K562 (cell line): Measurements from ENCODE around the gene AP1M1. TPM values are rescaled to one million over a fixed set of nuclear protein-coding genes. Genes with fewer than 3 reads are reported as not detected.

Source experiments
- CLOCK ChIP-seq: fragments of 250-450 bp; sonication (Bioruptor Pico); IDR thresholded peaks from 2 replicates; pipeline ENCODE4 v1.4.0; 2020; ENCODE audit warnings: mild to moderate bottlenecking, moderate library complexity, borderline replicate concordance
- LEF1 ChIP-seq: fragments of 450-650 bp; IDR thresholded peaks from 2 replicates; pipeline ENCODE4 v1.6.1; 2016; ENCODE audit warnings: mild to moderate bottlenecking
- MYC ChIP-seq, 2 experiments: fragments of 250-450 bp in 1 of 2; sonication (Bioruptor Pico) in 1 of 2; IDR thresholded peaks; 2 replicates each; pipeline versions ENCODE4 v1.5.1 to v1.6.1; 2012 to 2021; ENCODE audit warnings: low read depth in 2 of 2, borderline replicate concordance in 1 of 2, improper control_type of control experiment in 1 of 2, low read length in 1 of 2, mild to moderate bottlenecking in 1 of 2, moderate library complexity in 1 of 2
- PHF20 ChIP-seq: fragments of 450-650 bp; IDR thresholded peaks from 2 replicates; pipeline ENCODE4 v1.6.1; 2018; ENCODE audit not compliant: partially characterized antibody
- PURB ChIP-seq: sonication (generic); formaldehyde crosslinking; IDR thresholded peaks from 2 replicates; pipeline ENCODE4 v1.9.0; 2021; ENCODE audit warnings: low read depth, mild to moderate bottlenecking, missing genetic modification reagents
- SMARCA5 ChIP-seq: fragments of 450-650 bp; IDR thresholded peaks from 2 replicates; pipeline ENCODE4 v1.6.1; 2016
- ZBTB33 ChIP-seq: sonication (generic); formaldehyde crosslinking; IDR thresholded peaks from 2 replicates; pipeline ENCODE4 v1.8.1; 2023; ENCODE audit warnings: mild to moderate bottlenecking, missing genetic modification reagents
- ZBTB40 ChIP-seq, 2 experiments: fragments of 450-650 bp in 1 of 2; sonication (generic) in 1 of 2; formaldehyde crosslinking in 1 of 2; IDR thresholded peaks; 2 replicates each; pipeline versions ENCODE4 v1.7.1 to v1.9.0; 2016 to 2022; ENCODE audit warnings: inconsistent platforms in 1 of 2, mild to moderate bottlenecking in 1 of 2, missing genetic modification reagents in 1 of 2
- ZKSCAN3 ChIP-seq: fragments of 250-450 bp; sonication (Bioruptor Pico); IDR thresholded peaks from 2 replicates; pipeline ENCODE4 v1.4.0; 2020
- ZNF24 ChIP-seq: fragments of 450-650 bp; IDR thresholded peaks from 2 replicates; pipeline ENCODE4 v1.6.1; 2016
- polyA plus RNA-seq, 8 experiments: library from polyadenylated mRNA; depleted of rRNA in 4 of 8; stranded (reverse) in 5 of 8; unstranded in 3 of 8; fragments of >200 nt; fragmentation: Nextera tagmentation in 2 of 8; fragmentation: Illumina TruSeq in 1 of 8; extraction: Ambion mirVana in 2 of 8; extraction: Trizol in 1 of 8; gene quantifications; 2 replicates each; pipeline versions ENCODE4 v1.2.1 to v1.2.3, GENCODE V29; 2011 to 2014; ENCODE audit warnings: inconsistent platforms in 1 of 8, missing spikeins in 1 of 8
- total RNA-seq, 7 experiments: library from RNA; depleted of rRNA in 6 of 7; stranded (reverse); fragments of >200 nt in 6 of 7; fragmentation: Illumina TruSeq in 2 of 7; extraction: Trizol in 2 of 7; gene quantifications; 2 replicates each; pipeline versions ENCODE4 v1.2.1 to v1.2.3, GENCODE V29; 2011 to 2021; ENCODE audit warnings: low replicate concordance in 1 of 7

Gene AP1M1
- total and polyA plus RNA-seq, 9 of the 15 experiments (the other 6 are each of a cell fraction or from before 2014, with no cell fraction given) = 0.87 to 56.2 (median 29.1) TPM

GRCh38 chr19:16197622-16198369 lies at the start of gene AP1M1 (continued):
- TF ChIP-seq ZBTB40 (IDR thresholded peaks at IDR 0.05) (peak; percentile 94), ZBTB40 (CRISPR knock-in tag; IDR thresholded peaks at IDR 0.05) (no peak), LEF1 (no peak; the same call in 1 of the 2 replicates), PURB (CRISPR knock-in tag) (no peak), MYC (IDR thresholded peaks at IDR 0.05; ENCODE audit: low read depth, low read length) (no peak), MYC (CRISPR knock-in tag; IDR thresholded peaks at IDR 0.05; ENCODE audit: borderline replicate concordance, low read depth) (no peak), ZBTB33 (CRISPR knock-in tag) (0 out of 2 replicates have a peak, but pooled peaks have one; percentile 7), CLOCK (CRISPR knock-in tag) (no peak), SMARCA5 (no peak), ZKSCAN3 (CRISPR knock-in tag) (no peak), ZNF24 (no peak), PHF20 (peak; percentile 59)
